Transverse colon (tissue), 3 donors: Measurements from ENCODE around the gene FEN1.

ENCODE experiments used
- POLR2A ChIP-seq: fragments of 450-650 bp; IDR thresholded peaks from one replicate; pipeline ENCODE4 v1.6.1; 2016; ENCODE audit warnings: antibody characterized with exemption, mild to moderate bottlenecking, moderate library complexity
- TF ChIP-seq, protein P1 (sequence below), 5 experiments: fragments of 200-600 bp in 3 of 5; fragments of 450-650 bp in 2 of 5; sonication (generic) in 3 of 5; IDR thresholded peaks; 1 replicate in 2 of 5; 2 replicates in 3 of 5; pipeline ENCODE4 v1.5.1; 2016 to 2017; ENCODE audit warnings: antibody characterized with exemption in 5 of 5, inconsistent platforms in 3 of 5, mild to moderate bottlenecking in 2 of 5, moderate library complexity in 1 of 5

DNA sequence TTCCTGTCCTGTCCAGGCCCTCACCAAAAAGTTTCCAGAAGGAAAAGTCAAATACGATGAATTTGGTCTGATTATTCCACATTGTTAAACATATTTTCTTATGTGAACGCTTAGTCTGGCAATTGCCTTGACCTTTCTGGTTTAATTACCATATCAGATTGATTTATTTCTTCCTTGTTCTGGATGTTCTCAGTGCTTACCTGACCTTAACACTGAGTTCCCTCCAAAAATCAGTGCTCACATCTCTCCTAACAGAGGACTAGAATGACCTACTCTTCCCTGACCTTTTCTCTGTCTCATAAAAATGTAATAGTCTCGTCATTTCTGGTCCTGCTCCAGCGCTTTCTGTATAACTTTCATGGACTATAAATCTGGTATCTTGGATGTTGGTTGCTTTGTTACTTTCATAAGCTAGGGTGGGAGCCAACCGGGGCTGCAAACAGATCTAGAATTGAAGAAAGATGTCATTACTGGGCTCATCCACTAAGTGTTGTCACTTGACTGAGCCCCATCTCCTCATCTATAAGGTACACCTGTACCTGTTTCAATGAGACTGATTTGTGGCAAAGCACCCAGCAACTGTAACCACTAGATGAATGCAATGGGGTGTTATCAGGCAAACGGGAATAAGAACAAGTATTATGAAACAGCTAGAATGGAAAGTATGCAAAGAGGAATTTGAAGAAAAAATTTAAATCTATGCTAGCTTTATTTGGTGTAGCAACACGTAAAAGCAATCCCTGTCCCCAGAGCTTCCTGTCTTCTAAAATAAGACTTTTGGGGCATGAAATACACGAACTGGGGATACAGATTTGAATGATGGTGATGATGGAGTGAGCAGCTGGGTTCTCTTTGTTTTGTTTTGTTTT lies 37.8 kb downstream of the FEN1 start:
- TF ChIP-seq, protein P1, sequence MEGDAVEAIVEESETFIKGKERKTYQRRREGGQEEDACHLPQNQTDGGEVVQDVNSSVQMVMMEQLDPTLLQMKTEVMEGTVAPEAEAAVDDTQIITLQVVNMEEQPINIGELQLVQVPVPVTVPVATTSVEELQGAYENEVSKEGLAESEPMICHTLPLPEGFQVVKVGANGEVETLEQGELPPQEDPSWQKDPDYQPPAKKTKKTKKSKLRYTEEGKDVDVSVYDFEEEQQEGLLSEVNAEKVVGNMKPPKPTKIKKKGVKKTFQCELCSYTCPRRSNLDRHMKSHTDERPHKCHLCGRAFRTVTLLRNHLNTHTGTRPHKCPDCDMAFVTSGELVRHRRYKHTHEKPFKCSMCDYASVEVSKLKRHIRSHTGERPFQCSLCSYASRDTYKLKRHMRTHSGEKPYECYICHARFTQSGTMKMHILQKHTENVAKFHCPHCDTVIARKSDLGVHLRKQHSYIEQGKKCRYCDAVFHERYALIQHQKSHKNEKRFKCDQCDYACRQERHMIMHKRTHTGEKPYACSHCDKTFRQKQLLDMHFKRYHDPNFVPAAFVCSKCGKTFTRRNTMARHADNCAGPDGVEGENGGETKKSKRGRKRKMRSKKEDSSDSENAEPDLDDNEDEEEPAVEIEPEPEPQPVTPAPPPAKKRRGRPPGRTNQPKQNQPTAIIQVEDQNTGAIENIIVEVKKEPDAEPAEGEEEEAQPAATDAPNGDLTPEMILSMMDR (IDR thresholded peaks at IDR 0.05), result no peak
- no peak for TF ChIP-seq POLR2A
